ENCODE measurements around the gene UNC119.

GRCh38 chr17:28582513-28582912, 30.1 kb upstream of the UNC119 start:
- no peak for TF ChIP-seq CTCF (IDR thresholded peaks at IDR 0.05; ENCODE audit: insufficient read depth, low read depth, low read length)
- TF ChIP-seq EZH2 (IDR thresholded peaks at IDR 0.05; ENCODE audit: insufficient read depth, low read length), result no peak
